NCI-H187 (cell line): ENCODE data around the gene CD68.
"Not testable (repeated sequence)": the region's sequence is repeated elsewhere in the genome, so short reads cannot be mapped to it uniquely, and the experiment has no call there.

Source experiments
- DNase-seq, 2 experiments: peaks; one replicate each; lab custom pipeline; 2025; lab: John Stamatoyannopoulos, UW

Gene CD68

DNA sequence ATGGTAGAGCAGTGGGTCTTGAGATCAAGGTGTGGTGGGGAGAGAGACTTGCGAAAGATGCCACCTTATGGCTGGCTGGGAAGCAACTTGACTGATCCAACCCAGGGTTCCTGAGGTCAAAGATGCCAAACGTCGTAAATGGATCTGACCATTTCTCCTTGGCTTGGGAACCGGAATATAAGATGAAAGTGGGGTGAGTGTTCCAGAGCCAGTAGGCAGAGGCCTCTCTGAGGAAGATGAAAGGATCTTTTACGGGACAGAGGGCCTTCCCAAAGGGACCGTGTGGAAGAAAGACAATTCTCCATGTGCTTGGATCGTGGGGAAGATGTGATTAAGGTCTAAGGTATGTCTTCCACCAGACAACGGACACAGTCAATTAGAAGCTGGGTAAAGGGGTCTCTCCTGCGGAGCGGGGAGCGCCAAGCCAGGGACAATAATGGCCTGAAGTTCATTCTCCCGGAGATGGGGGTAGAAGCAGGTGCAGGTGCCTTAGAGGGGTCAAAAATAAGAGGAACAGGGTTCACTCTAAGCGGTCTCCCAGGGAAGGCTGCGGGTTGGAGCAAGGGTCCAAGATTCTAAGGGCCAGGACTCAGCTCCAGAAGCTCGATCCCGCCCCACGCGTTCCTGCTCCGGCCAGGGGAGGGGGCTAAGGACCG is 34.5 kb downstream of the CD68 start:
- no peak for DNase-seq

DNA sequence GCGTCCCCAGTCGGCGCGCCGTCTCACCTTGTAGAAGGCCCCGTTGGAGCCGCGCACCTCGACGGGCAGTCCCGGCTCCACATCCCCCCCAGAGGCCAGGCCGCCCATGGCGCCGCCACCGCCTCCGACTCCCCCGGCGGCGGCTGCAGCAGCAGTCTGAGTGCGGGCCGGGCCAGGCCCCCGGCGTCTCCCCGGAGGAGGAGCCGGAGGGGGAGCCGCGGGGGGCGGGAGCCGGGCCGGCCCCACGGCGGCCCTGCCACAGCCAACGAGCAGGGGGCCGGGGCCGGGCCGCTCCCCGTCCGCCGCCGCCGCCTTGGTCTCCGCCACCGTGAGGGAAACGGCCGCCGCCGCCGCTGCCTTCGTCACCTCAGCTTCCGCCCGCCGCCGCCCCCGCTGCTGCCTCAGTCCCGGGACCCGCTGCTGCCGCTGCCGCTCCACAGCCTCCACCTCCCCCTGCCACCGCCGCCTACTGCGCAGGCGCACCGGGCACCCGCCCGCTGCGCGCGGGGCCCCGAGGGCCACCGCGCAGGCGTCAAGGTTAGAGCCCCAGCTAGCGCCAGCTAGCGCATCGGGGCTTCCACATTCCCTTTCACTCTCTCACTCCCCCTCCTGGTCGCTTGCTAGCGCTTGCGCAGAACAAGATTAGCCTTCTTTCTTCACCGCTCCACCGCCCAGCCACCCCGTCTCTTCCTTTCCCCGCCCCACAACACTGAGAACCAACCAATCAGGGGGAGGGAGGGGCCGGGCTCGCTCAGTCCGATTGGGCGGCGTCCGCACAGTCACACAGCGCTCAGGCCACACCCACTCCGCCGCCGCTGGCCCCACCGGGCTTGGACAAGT is 35.2 kb downstream of the CD68 start, which contains the start of gene FXR2:
Gene FXR2 (minus strand): TSS at position 473 of the 840 bp plus-strand sequence. CDS start 365 bp downstream, at position 108.
- peak; percentile 88 to 94 for DNase-seq

DNA sequence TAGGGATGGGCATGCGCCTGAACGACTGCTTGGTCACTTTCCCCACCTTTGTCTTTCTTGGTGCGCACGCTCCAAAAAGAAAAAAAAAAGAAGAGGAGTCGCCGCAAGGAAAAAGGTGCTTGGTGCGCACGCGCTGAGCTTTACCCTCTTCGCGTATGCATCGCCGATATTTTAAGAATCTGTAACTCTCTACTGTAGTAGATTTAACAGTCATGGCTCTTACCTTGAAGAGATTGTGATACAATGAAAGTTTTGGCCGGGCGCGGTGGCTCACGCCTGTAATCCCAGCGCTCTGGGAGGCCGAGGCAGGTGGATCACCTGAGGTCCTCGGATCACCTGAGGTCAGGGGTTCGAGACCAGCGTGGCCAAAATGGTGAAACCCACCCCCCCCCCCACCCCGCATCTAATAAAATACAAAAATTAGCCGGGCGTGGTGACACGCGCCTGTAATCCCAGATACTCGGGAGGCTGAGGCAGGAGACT is 35.9 kb downstream of the CD68 start:
- no peak for DNase-seq

DNA sequence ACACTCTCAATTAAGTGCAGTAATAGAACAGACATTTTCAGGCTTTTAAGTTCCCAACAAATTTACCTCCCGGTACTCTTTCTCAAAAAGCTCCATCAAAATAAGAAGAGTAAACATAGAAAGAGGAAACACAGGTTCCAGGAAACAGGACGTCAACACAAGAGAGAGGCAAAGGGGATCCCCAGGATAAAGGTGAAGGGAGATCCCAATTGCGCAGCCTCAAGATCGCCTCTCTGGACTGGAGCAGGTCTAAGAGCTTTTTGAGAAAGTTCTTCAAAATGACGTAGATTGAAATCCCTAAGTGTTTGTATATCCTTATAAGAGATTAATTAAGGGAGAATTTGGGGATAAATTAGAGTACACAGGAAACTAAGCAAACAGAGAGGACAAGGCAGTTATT is 39.2 kb downstream of the CD68 start:
- no peak for DNase-seq

- DNase-seq = no peak
Observed at GRCh38 chr17:7620835-7621234, 41.4 kb downstream of the CD68 start.

- no peak for DNase-seq
Observed at GRCh38 chr17:7623661-7624060, 44.2 kb downstream of the CD68 start.

- DNase-seq = not testable (repeated sequence)
Observed at GRCh38 chr17:7625749-7626148, 46.3 kb downstream of the CD68 start.

GRCh38 chr17:7626307-7626706 is 46.9 kb downstream of the CD68 start:
- DNase-seq = no peak

DNA sequence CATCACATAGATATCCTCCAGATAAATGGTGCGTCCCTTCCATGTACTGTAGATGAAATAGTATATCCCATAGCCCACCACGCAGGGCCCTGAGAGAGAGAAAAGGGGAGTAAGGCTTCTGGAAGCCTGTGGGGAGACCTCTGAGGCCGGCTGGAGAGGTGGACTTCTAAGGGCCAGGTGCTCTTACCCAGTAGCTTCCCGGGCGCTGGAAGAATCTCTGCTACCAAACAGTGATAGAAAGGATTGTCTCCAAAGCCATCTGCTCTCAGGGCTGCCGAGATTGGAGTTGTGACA is 47.5 kb downstream of the CD68 start:
- DNase-seq = no peak

DNA sequence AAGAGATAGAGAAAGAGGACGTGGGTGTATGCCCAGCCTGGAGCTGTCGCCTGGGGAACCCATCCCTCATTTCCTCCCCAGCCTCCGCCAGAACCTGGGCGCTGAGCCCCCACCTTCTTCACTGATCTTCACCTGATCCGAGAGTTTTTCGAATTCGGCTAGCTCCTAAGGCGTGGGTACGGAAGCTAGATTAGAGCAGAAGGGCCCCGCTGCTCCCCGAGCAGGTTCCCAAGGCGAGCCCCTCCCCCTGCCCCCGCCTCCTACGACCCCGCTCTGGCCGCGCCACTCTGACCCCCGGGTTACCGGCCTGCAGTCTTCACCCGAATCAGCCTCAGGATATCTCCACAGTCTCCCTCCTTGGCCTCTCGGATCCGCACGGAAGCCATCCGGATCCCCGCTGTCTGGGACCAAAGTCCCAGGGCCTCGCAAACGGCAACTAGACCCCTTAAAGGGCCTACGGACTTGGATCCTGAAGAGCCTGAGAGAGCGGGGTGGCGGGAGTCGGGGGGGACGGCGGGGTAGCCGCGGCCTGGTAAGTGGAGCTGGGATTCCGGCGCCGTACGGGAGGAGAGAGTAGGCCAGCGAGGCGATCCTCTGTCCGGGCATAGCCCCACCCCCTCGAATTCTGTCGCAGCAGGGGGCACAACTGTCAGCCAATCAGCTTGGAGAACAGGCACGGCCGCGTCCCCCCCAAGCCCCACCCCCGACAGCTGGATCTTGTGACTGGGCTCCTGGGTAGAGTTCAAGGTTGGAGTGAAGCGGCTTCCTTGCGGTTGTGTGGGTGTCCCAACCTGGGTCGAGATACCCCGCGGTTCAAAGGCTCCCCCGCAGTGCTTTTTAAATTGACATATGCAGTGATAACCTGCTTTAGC is 48.0 kb downstream of the CD68 start, which contains the start of gene SAT2:
Gene SAT2 (minus strand): TSS at position 572 of the 872 bp plus-strand sequence. CDS start 186 bp downstream, at position 386.
- peak; percentile 65 to 68 for DNase-seq

DNA sequence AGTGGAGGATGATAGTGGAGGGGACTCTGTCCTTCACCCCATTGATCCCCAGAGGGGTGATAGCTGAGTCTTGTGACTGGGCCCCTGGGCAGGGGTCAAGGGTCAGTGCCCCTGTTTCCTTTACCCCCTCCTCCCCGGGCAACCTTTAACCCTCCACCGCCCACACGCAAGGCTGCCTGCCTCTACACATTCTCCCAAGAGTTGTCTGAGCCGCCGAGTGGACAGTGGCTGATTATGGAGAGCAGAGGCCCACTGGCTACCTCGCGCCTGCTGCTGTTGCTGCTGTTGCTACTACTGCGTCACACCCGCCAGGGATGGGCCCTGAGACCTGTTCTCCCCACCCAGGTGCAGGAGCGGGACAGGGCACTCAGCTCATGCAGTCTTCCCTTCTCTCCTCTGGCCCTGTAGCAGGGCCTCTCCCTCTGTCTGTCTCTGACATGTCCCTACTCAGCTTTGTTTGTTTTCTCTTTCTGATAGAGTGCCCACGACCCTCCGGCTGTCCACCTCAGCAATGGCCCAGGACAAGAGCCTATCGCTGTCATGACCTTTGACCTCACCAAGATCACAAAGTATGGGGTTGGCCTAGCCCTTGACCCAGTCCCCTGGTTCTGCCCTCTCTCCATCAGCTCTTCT is 50.6 kb downstream of the CD68 start, which contains the start of gene SHBG:
Gene SHBG (plus strand): TSS at position 197 of the 633 bp plus-strand sequence. CDS start 38 bp downstream, at position 235.
- no peak for DNase-seq
